ENCODE results near the gene TRMT11. TPM values are rescaled to one million over a fixed set of nuclear protein-coding genes. Genes with fewer than 3 reads are reported as not detected.

Gene TRMT11
- total and polyA plus RNA-seq, 2 experiments from 2014 or later: 21.0 to 24.2 TPM

GRCh38 chr6:125962900-125963497, 23.3 kb upstream of the TRMT11 start:
- no peak for TF ChIP-seq EZH2phosphoT487 (IDR thresholded peaks at IDR 0.05; ENCODE audit: insufficient read depth, low read depth)
- no peak for TF ChIP-seq EZH2 (IDR thresholded peaks at IDR 0.05; ENCODE audit: insufficient read depth, poor library complexity, severe bottlenecking)
- in situ Hi-C loops (cut with MboI): no loop called here
- WGBS, 2 experiments (ENCODE audit: low coverage in 1 of 2, low lambda C conversion rate in 2 of 2, missing lambda C conversion rate in 2 of 2): 82 to 84% methylated on average over 8 of the region's 8 CpGs

DNA sequence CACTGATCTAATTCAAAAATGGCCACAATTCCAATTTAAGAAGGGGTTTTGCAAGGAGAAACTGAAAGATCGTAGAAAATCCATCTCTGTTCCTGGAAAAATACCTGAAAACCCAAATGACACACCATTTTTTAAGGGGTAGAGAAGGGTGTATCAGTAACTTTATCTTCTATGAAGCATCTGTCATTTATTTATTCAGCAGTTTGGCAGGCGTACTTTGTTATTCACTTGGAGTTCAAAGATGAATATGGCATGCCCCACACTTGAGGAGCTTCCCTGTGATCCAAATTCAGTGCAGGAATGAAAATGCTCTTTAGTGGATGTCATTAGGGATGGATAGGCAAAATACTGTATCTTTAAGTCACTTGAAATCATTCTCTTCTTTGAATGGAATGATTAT, 22.5 kb upstream of the TRMT11 start:
- H3K4me2 ChIP-seq (ENCODE audit: unreplicated experiment): no peak overlapping the region
- no peak overlapping the region for H2AFZ ChIP-seq
- H3K4me3 ChIP-seq: no peak overlapping the region
- no peak for TF ChIP-seq EZH2phosphoT487 (IDR thresholded peaks at IDR 0.05; ENCODE audit: insufficient read depth, low read depth)
- no peak for TF ChIP-seq EZH2 (IDR thresholded peaks at IDR 0.05; ENCODE audit: insufficient read depth, poor library complexity, severe bottlenecking)
- in situ Hi-C loops (cut with MboI): no loop called here
- no peak for DNase-seq
- no peaks in the 10 kb centered on the region for H3K4me1 ChIP-seq (ENCODE audit: insufficient read depth)
- H3K9me2 ChIP-seq (ENCODE audit: insufficient read depth): no peaks in the 10 kb centered on the region
- H3K27ac ChIP-seq: no peak overlapping the region
- no peak overlapping the region for H3K9ac ChIP-seq
- H3K79me2 ChIP-seq (ENCODE audit: insufficient read depth): peaks cover 7% of the 10 kb centered on the region
- H3K9me3 ChIP-seq (ENCODE audit: low read depth): no peaks in the 10 kb centered on the region
- no peaks in the 10 kb centered on the region for H3F3A ChIP-seq (ENCODE audit: insufficient read depth)
- H4K20me1 ChIP-seq (ENCODE audit: insufficient read depth): no peaks in the 10 kb centered on the region
- 73 to 79% methylated on average over 2 of the region's 2 CpGs for whole genome bisulfite sequencing, 2 experiments (ENCODE audit: low coverage in 1 of 2, low lambda C conversion rate in 2 of 2, missing lambda C conversion rate in 2 of 2)
- H3K27me3 ChIP-seq (replicated peaks; ENCODE audit: insufficient read depth): no peaks in the 10 kb centered on the region
- no peaks in the 10 kb centered on the region for H3K36me3 ChIP-seq (ENCODE audit: low read depth)

More at GRCh38 chr6:125962900-125963497, 23.3 kb upstream of the TRMT11 start:
- DNase-seq: no peak
- Histone ChIP-seq H4K20me1 (ENCODE audit: insufficient read depth) (no peaks in the 10 kb centered on the region), H2AFZ (no peak overlapping the region), H3K9me3 (ENCODE audit: low read depth) (no peaks in the 10 kb centered on the region), H3K36me3 (ENCODE audit: low read depth) (no peaks in the 10 kb centered on the region), H3K9ac (no peak overlapping the region), H3K4me1 (ENCODE audit: insufficient read depth) (0 out of 2 replicates have a peak, but pooled peaks cover 4% of the 10 kb centered on the region), H3K27me3 (replicated peaks; ENCODE audit: insufficient read depth) (no peaks in the 10 kb centered on the region), H3K79me2 (ENCODE audit: insufficient read depth) (peaks cover 15% of the 10 kb centered on the region), H3K9me2 (ENCODE audit: insufficient read depth) (no peaks in the 10 kb centered on the region), H3K27ac (no peak overlapping the region), H3K4me3 (no peak overlapping the region), H3F3A (ENCODE audit: insufficient read depth) (no peaks in the 10 kb centered on the region), H3K4me2 (ENCODE audit: unreplicated experiment) (no peak overlapping the region)

DNA sequence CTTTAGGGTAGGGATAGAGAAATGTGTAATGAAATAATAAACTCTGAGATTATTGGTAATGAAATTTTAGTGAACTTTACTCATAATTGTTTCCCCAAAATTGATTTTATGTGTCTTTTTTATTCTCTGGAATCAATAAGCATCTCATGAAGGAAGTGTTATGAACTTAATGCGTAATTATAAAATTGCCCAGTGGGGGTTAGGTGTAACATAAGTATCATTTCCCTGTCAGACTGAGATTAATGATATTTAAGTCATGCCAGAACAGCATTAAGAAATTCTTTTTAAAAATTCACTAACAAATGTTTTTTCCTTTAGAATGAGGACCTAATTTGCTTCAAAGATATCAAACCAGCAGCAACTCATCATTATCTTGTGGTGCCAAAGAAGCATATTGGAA, 19.8 kb upstream of the TRMT11 start:
- H3K4me2 ChIP-seq (ENCODE audit: unreplicated experiment): no peak overlapping the region
- no peaks in the 10 kb centered on the region; the same call in 1 of the 2 replicates for H3K79me2 ChIP-seq (ENCODE audit: insufficient read depth)
- H3K4me1 ChIP-seq (ENCODE audit: insufficient read depth): no peaks in the 10 kb centered on the region
- no peak overlapping the region for H3K9ac ChIP-seq
- no peaks in the 10 kb centered on the region for H3K36me3 ChIP-seq (ENCODE audit: low read depth)
- no peak overlapping the region for H2AFZ ChIP-seq
- no peaks in the 10 kb centered on the region for H3K9me3 ChIP-seq (ENCODE audit: low read depth)
- no peak overlapping the region for H3K4me3 ChIP-seq
- H3K9me2 ChIP-seq (ENCODE audit: insufficient read depth): no peaks in the 10 kb centered on the region
- in situ Hi-C loops (cut with MboI): no loop called here
- H4K20me1 ChIP-seq (ENCODE audit: insufficient read depth): no peaks in the 10 kb centered on the region
- no peak overlapping the region for H3K27ac ChIP-seq
- TF ChIP-seq EZH2phosphoT487 (IDR thresholded peaks at IDR 0.05; ENCODE audit: insufficient read depth, low read depth) (no peak), EZH2 (IDR thresholded peaks at IDR 0.05; ENCODE audit: insufficient read depth, poor library complexity, severe bottlenecking) (no peak)
- H3F3A ChIP-seq (ENCODE audit: insufficient read depth): no peaks in the 10 kb centered on the region
- no peaks in the 10 kb centered on the region for H3K27me3 ChIP-seq (replicated peaks; ENCODE audit: insufficient read depth)
- WGBS, 2 experiments (ENCODE audit: low coverage in 1 of 2, low lambda C conversion rate in 2 of 2, missing lambda C conversion rate in 2 of 2): 94 to 96% methylated on average over 1 of the region's 1 CpG
- DNase-seq: no peak

DNA sequence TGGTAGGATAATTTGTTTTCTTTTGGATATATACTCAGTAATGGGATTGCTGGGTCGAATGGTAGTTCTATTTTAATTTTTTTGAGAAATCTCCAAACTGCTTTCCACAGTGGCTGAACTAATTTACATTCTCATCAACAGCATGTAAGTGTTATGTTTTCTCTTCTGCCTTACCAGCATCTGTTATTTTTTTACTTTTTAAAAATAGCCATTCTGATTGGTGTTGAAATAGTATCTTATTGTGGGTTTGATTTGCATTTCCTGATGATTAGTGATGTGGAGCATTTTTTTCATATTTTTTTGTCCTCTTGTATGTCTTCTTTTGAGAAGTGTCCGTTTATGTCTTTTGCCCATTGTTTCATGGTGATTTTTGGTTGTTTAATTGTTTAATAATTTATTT, 17.8 kb upstream of the TRMT11 start:
- Histone ChIP-seq H3K27me3 (replicated peaks; ENCODE audit: insufficient read depth) (no peaks in the 10 kb centered on the region), H3K4me2 (ENCODE audit: unreplicated experiment) (no peak overlapping the region), H3K9me3 (ENCODE audit: low read depth) (no peaks in the 10 kb centered on the region), H3K9ac (no peak overlapping the region), H3F3A (ENCODE audit: insufficient read depth) (no peaks in the 10 kb centered on the region), H3K27ac (no peak overlapping the region), H3K79me2 (ENCODE audit: insufficient read depth) (no peaks in the 10 kb centered on the region; the same call in 1 of the 2 replicates), H3K36me3 (ENCODE audit: low read depth) (no peaks in the 10 kb centered on the region), H3K4me3 (no peak overlapping the region), H3K9me2 (ENCODE audit: insufficient read depth) (no peaks in the 10 kb centered on the region), H2AFZ (no peak overlapping the region), H3K4me1 (ENCODE audit: insufficient read depth) (no peaks in the 10 kb centered on the region), H4K20me1 (ENCODE audit: insufficient read depth) (no peaks in the 10 kb centered on the region)
- TF ChIP-seq EZH2 (IDR thresholded peaks at IDR 0.05; ENCODE audit: insufficient read depth, poor library complexity, severe bottlenecking) (no peak), EZH2phosphoT487 (IDR thresholded peaks at IDR 0.05; ENCODE audit: insufficient read depth, low read depth) (no peak)
- in situ Hi-C loops (cut with MboI): no loop called here
- 91 to 96% methylated on average over 2 of the region's 2 CpGs for WGBS, 2 experiments (ENCODE audit: low coverage in 1 of 2, low lambda C conversion rate in 2 of 2, missing lambda C conversion rate in 2 of 2)
- DNase-seq: no peak
